Ovary (tissue), 3 donors: ENCODE results near the gene JAK2.

ENCODE experiments used
- EP300 ChIP-seq: sonication (generic); formaldehyde crosslinking; IDR thresholded peaks from one replicate; pipeline ENCODE4 v1.6.1; 2017; ENCODE audit warnings: antibody characterized with exemption
- TF ChIP-seq, protein P1 (sequence below), 3 donors: fragments of 450-650 bp in 2 of 3; fragments of 200-600 bp in 1 of 3; IDR thresholded peaks; one replicate each; pipeline versions ENCODE4 v1.5.1 to v1.8.0; 2016 to 2022; ENCODE audit warnings: antibody characterized with exemption in 3 of 3, mild to moderate bottlenecking in 1 of 3
- donor health status: DM: no; HTN: no; CAD: no.

DNA sequence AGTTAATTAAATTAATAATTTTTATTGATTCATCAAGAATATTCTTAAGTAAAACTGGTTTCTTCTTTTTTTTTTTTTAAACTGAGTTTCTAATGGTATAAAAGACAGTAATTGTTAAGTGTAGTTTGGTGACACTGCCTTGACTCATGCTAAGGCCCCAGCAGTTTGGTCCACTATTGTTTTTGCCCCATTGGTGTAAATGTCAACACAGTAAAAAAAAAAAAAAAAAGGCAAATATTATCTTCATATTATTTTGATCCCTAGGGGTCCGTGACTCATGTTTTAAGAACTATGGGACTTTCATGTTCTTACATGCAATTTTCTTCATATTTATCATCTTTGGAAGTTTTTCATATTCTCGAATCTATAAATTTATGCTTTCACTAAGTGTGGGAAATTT, 29.2 kb upstream of the JAK2 start:
- TF ChIP-seq, protein P1, sequence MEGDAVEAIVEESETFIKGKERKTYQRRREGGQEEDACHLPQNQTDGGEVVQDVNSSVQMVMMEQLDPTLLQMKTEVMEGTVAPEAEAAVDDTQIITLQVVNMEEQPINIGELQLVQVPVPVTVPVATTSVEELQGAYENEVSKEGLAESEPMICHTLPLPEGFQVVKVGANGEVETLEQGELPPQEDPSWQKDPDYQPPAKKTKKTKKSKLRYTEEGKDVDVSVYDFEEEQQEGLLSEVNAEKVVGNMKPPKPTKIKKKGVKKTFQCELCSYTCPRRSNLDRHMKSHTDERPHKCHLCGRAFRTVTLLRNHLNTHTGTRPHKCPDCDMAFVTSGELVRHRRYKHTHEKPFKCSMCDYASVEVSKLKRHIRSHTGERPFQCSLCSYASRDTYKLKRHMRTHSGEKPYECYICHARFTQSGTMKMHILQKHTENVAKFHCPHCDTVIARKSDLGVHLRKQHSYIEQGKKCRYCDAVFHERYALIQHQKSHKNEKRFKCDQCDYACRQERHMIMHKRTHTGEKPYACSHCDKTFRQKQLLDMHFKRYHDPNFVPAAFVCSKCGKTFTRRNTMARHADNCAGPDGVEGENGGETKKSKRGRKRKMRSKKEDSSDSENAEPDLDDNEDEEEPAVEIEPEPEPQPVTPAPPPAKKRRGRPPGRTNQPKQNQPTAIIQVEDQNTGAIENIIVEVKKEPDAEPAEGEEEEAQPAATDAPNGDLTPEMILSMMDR (IDR thresholded peaks at IDR 0.05): no peak
- TF ChIP-seq EP300: no peak
